SH-SY5Y (cell line): ENCODE results near the gene PTPRD.

Experiments used
- GATA2 ChIP-seq: IDR thresholded peaks from 2 replicates; pipeline ENCODE4 v1.6.1; 2011; ENCODE audit warnings: mild to moderate bottlenecking, low read depth, low read length
- GATA3 ChIP-seq: IDR thresholded peaks from 2 replicates; pipeline ENCODE4 v1.6.1; 2011; ENCODE audit warnings: low read depth, mild to moderate bottlenecking, low read length, moderate library complexity

PTPRD gene

GRCh38 chr9:9002826-9003583 is 1609.8 kb downstream of the PTPRD start:
- TF ChIP-seq GATA2 (no peak), GATA3 (no peak)

DNA sequence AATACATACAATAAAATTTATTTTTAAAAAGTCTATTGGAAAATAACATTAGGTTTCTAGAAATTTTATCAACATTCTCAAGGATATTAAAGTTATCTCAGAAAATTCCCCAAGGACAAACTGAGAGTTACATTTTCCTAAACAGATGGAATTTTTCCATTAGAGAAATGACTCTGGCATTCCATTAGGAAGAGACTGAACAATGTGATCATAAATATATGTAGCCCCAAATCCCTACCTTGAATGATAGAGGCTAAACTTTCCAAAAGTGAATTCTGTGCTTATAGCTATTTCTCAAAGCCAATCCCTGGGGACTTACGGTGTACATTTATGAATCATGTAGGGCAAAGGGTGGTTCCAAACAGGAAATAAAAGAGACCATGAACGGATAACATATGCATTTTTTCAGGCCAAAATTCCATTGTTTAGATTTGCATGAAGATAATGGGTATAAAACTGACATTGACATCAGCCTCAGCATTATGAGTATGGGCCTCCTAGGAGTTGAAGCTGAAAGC is 1632.2 kb downstream of the PTPRD start:
- TF ChIP-seq GATA3 = no peak
- no peak for TF ChIP-seq GATA2

DNA sequence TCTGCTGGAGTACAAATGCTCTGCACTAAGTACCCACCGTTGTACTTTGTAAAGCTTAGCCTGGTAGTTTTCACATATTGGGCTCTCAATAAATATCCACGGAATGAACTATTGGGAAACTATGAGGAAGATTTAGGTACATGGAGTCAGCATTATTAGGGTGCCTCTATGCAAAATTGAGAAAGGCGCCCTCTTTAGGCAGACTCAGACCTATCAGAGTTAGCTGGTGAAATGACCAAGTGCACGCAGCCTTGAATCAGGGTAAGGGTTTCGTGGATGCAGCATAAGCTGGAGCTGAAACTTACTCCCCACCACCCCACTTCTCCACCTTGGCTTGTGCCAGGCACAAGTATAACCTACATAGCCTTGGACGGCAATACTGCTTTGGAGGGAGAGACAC is 1634.5 kb downstream of the PTPRD start:
- no peak for TF ChIP-seq GATA3
- no peak for TF ChIP-seq GATA2

DNA sequence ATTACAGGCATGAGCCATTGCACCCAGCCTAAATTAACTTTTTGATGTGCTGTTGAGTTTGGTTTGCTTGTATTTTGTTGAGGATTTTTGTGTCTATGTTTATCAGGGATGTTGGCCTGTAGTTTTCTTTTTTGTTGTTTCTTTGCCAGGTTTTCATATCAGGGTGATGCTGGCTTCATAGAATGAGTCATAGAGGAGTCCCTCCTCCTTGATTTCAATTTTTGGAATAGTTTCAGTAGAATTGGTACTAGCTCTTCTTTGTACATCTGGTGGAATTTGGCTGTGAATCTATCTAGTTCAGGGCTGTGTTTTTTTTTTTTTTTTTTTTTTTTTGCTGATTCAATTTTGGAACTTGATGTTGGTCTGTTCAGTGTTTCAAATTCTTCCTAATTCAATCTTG is 1648.9 kb downstream of the PTPRD start:
- TF ChIP-seq GATA2 (no peak), GATA3 (no peak)

DNA sequence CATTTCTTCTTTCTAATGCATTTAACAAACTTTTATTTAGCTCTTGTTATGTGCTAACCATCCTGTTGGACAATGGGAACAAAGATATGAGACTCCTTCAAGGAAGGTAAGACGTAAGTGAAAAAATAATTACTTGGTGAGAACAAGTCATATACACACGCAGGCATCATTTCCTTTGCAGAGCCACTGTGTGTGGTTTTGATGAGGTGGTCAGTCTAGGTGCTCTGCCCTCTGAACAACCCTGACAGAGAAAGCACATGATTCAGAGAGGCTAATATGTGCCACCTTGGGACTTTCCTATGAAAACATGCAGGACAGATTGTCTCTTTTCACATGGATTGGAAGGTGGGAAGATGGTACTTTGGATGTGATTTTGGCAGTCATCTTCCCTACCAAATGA is 1650.7 kb downstream of the PTPRD start:
- no peak for TF ChIP-seq GATA3
- no peak for TF ChIP-seq GATA2

DNA sequence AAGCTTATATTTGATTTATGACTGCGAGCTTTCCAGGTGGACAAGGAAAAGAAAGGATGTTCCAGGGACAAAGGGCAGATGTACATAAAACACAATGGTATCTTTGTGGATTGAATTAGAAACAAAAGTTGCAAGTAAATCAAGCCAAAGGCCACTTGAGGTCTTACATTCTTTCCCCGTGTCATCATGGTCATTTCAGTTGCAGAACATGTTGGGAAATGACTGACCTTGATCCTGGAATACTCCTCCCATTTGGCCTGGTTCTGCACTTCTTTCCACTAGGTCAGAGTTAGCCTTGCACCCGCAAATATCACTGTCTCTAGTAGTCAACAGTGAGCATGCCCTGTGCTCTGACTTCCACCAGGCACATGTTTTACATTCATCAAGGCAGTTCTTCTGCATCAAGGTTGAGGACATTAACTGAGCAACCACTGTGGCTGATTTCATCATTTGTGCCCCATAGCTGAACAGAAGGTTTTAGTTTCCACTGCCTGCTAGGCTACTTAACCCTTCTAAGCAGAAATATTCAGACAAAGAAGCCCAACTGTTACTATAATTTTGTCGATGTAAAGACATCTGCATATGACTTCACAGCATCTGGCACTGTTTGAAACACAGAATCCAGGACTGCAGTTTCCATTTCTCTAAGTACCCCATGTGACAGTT is 1651.5 kb downstream of the PTPRD start:
- TF ChIP-seq GATA2 (no peak), GATA3 (no peak)

DNA sequence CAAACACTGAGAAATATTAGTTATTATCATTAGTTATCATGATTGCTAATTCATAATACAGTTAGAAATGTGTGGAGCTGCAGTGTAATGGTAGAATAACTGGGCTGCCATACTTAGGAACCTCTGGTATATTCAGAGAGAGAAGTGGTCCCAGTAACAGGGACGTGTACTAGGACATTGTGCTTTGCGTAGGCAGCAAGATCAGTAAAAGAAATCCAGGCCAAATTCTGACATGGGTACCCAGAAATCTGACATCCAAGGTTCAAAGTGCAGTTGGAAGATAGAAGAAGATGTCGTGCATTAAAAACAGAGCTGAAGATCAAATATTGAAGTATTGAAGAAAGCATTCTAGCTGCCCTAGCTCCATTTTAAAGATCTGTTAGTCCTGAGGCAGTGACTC is 1652.5 kb downstream of the PTPRD start:
- TF ChIP-seq GATA2 = no peak
- no peak for TF ChIP-seq GATA3

GRCh38 chr9:8958358-8958757 is 1654.4 kb downstream of the PTPRD start:
- TF ChIP-seq GATA3 = no peak
- no peak for TF ChIP-seq GATA2

DNA sequence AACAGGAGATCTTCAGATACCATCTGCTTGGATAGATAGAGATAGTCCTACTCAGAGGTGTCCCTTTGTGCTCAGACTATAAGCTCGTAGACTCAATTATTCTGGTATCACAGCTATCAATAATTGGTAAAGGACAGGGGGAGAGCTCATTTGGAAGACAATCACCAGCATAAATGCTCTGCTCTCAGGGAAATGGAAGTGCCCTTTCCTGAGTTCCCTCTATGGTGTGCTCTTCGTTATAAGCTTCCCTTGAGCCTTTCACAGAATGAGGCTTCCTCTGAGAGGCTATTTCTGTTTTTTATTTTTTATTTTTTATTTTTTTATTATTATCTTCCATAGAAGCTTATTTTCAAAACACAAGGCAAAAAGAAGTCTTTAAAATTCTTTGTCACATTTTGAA is 1657.5 kb downstream of the PTPRD start:
- TF ChIP-seq GATA2 = no peak
- TF ChIP-seq GATA3 = no peak

GRCh38 chr9:8946461-8946860 is 1666.3 kb downstream of the PTPRD start:
- TF ChIP-seq GATA2 = no peak
- TF ChIP-seq GATA3 = no peak

DNA sequence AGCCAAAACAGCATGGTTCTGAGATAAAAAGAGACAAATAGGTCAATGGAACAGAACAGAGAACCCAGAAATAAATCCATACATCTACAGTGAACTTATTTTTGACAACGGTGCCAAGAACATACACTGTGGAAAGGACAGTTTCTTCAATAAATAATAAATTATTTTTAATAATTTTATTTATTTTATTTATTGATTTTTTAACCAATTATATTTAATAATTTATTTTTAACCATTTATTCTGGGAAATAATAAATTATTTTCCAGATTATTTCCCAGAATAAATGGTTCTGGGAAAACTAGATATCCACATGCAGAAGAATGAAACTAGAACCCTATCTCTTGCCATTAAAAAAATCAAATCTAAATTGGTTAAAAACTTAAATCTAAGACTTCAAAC is 1669.4 kb downstream of the PTPRD start:
- TF ChIP-seq GATA3 = no peak
- no peak for TF ChIP-seq GATA2

GRCh38 chr9:8940650-8941049 is 1672.2 kb downstream of the PTPRD start:
- TF ChIP-seq GATA3 (no peak), GATA2 (no peak)

DNA sequence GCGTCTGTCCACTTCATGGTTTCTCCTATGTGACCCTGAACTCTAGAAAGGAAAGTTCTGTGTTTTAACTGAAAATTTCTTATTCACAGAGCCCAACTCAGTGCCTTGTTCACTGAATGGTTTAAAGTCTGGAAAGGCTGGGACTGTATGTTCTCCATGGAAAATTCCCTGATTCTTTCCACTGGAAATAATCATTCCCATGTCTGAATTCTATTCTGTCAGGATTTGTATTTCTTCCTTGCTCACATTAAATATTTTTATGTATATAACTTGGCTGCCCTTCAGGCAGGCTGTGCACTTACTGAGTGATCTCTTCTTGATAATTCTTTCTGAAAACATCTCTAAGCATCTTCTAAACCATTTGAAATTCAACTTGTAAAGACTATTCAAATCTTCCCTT is 1686.3 kb downstream of the PTPRD start:
- TF ChIP-seq GATA2 (no peak), GATA3 (no peak)

- TF ChIP-seq GATA3 (no peak), GATA2 (no peak)
These were observed 1688.2 kb downstream of the PTPRD start for GRCh38 chr9:8924562-8924961.
